ENCODE data around the gene CDH5.

Gene CDH5

DNA sequence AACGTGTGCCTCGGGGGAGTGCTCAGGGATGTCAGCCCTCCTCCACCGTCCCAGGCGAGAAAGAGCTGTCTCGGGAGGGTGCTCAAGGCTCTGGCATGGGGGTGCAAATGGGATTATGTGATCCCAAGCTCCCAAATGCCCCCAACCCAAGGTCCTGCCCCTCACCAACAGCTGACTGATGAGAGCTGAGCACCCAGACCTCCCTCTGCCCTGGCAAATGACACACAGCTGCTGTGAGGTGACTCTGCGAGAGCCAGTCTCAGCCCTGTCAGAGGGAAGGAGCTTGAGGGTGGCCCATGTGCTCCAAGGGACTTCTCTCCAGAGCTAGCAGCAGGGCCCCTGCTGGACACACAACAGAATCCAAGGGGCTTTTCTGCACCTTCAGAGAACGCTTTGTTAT lies 7.7 kb downstream of the CDH5 start:
- DNase-seq (ENCODE audit: low read depth, low spot score): no peak

DNA sequence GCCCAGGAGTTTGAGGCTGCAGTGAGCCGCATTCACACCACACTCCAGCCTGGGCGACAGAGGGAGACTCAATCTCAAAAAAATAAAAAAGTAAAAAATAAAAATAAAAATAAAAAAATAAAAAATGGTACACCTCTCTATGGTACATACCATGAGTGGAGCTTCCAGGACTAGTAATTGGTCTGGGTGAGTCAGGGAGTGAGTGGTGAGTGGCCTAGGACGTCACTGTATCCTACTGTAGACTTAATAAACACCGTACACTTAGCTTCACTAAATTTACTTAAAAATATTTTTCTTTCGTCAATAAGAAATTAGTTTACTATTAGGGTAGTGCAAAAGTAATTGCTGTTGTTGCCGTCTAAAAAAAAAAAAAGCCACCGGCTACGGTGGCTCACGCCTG lies 9.0 kb downstream of the CDH5 start:
- DNase-seq (ENCODE audit: low read depth, low spot score): no peak

DNA sequence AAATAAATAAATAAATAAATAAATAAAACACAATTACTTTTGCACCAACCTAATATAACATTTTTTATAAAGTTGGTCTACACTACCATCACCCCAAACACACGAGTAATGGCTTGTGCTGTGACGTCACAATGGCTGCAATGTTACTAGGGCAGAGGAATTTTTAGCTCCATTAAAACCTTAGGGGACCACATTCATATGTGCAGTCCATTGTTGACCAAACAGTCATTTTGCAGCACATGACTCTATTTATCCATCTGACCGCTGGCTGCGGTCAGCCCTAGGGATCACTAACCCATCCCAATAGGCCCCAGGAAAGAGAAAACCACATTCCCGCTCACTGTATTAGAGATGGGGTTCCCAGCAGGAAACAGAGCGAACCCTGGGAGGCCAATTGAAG lies 9.6 kb downstream of the CDH5 start:
- no peak for DNase-seq (ENCODE audit: low read depth, low spot score)

DNA sequence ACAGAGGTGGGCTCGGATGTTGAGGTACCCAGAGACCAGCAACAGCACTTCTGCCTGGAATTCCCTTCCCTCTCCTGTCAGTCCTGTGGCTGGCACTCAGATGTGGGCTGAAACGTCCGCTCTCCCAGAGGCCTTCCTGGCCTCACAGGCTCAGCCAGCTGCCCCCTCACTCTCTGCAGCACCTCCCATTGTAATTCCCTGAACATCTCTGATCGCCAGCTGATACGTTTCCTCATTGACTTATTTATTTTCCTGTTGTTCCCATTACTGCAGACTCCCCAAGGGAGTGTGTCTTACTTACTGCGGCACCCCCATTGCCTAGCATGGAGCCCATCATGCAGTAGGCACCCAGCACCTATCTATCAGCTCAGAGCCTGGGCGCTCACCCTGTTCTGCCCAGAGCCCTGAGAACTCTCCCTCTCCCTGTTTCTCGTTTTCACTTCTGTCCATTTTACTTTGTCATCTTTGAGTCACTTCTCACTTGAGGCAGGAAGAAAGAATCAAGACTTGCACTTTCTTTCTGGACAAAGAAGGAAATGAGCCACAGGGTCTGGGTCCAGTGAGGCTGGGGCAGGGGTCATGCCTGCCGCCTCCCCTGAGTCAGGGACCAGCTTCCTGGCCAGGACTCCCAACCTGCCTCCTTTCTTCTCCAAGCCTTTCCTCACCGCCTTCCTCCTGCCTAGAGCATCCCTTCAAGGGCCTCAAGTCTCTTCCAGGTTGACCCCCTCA lies 10.2 kb downstream of the CDH5 start:
- no peak for DNase-seq (ENCODE audit: low read depth, low spot score)

DNA sequence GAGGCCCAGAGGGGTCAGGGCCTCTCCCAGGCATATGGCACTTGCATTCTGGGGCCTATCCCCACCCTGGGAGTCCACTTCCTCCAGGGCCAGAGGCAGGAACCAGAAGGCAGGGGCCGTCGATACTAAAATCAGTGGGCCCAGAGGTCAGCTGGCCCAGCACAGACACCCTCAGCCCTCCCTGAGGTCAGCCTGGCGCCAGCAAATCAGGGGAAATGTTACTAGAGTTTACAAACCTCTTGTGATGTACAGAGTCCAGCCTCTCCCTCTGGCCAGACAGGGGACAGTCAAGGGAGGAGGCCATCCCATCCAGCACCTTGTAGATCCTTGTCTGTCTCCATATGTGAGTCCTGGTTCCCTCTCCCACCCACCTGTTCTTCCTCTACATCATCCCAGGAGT lies 10.8 kb downstream of the CDH5 start:
- no peak for DNase-seq (ENCODE audit: low read depth, low spot score)

DNA sequence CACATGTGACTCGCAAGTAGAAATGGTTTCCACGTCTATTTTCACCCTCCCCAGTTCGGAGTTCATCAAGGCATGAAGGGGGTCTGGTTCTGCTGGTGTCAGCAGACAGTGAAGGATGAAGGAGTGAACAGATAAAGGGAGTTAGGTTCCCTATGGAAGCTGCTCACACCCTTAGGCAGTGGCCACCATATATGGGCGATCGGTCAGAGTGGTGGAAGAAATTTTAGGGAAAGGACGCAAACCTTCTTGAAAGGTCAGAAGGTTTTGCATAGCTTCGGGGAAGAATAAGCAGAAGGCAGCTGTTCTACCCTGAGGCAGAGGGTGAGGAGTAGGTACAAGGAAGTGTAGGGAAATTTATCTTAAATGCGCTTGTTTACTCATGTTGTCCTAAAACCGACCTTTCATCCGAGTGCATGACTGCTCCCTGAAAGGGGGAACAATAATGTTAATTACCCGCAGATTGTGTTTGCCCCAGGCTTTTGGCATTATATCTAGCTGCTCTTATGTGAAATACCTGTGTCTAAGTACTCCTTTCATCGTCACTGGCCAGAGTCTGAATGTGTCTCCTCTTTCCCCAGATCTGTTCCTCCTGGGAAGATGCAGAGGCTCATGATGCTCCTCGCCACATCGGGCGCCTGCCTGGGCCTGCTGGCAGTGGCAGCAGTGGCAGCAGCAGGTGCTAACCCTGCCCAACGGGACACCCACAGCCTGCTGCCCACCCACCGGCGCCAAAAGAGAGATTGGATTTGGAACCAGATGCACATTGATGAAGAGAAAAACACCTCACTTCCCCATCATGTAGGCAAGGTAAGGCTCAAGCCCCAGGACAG lies 12.5 kb downstream of the CDH5 start:
- DNase-seq (ENCODE audit: low read depth, low spot score): no peak

DNA sequence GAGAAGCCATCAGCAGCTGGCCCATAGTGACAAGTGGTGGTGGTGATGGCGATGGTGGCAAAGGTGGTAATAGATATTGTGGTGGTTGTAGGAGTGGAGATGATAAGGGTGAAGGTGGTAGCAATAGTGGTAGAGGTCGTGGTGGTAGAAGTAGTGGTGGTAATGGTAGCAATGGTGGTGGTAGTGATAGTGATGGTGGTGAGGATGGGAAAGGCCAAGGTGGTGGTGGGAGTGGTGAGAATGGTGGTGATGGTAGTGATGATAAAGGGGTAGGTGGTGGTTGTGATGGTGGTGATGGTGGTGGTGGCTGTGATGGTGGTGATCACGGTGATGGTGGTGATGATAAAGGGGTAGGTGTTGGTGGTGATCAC lies 13.1 kb downstream of the CDH5 start:
- DNase-seq (ENCODE audit: low read depth, low spot score): no peak

DNA sequence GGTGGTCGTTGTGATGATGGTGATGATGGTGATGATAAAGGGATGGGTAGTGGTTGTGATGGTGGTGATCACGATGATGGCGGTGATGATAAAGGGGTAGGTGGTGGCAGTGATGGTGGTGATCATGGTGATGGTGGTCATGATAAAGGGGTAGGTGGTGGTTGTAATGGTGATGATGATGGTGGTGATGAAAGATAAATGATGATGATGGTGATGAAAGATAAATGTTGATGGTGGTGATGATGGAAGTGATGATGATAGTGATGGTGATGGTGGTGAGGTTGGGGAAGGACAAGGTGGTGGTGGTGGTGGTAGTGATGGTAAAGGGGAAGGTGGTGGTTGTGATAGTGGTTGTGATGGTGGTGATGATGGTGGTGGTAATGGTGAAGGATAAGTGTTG lies 13.9 kb downstream of the CDH5 start:
- no peak for DNase-seq (ENCODE audit: low read depth, low spot score)

DNA sequence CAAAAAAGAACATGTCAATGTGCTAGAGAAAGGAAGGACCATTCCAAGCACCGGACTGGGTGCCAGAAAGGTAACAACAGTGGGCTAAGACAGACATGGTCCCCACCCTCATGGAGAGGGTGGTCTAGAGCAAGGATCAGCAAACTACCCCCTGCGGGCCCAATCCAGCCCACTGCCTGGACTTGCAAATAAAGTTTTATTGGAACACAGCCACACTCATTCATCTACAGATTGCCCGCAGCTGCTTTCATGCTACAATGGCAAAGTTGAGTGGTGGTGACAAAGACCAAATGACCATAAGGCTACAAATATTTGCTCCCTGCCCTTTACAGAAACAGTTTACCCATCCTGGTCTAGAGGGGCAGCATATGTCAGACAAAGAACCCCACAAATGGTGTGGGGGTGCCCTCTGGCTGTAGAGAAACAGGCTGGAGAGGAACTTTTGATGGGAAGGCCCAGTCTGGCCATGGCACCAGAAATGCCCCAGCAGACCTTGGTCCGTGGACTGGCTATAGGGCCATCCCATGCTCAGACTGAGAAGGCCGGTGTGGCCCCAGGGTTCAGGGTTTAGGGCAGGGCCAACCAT lies 15.2 kb downstream of the CDH5 start:
- no peak for DNase-seq (ENCODE audit: low read depth, low spot score)

DNA sequence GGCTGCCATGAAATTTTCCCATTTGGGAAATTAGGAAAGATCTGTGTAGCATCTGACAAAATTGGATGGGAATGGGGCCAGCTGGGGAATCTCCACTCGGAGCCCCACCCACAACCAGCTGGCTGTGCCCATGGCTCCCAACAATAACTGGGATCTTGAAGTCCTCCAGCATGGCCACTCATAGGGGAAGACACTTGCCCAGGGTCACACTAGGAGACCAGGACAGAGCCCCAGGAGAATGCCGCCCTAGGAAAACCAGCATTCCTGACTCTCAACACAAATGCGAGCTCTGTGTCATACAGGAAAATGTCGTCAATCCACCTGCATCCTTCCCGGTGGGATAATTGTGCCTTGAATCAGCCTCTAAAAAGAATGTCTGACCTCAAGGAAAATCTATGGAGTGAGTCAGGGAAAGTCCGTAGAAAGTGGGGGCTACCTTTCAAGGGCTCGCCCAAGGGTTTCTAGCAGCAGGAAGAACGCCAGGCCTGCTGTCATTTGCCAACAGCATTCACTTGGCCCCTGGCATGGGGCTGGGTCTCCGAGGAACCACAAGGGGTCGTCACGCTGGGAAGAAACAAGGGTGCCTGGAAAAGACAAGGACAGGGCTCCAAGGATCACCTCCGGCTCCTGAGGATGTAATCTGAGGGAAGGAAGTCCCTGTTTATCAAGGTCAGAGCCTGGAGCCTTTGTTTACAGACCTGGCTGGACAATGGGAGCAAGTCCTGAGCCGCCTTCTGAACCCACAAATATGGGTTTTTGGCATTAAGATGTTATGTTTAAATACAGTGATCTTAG lies 15.9 kb downstream of the CDH5 start:
- DNase-seq (ENCODE audit: low read depth, low spot score): peak; percentile 94

DNA sequence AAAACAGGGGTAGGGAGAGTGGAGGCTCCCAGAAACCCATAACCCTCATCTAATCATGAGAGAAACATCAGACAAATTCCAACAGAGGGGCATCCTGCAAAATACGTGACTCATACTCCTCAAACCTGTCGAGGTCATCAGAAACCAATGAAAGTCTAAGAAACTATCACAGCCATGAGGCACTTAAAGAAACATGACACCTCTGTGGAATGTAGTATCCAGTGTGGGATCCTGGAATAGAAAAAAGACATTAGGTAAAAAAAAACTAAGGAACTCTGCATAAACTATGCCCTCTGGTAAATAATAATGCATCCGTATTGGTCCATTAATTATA lies 16.4 kb downstream of the CDH5 start:
- peak; percentile 87 for DNase-seq (ENCODE audit: low read depth, low spot score)

DNA sequence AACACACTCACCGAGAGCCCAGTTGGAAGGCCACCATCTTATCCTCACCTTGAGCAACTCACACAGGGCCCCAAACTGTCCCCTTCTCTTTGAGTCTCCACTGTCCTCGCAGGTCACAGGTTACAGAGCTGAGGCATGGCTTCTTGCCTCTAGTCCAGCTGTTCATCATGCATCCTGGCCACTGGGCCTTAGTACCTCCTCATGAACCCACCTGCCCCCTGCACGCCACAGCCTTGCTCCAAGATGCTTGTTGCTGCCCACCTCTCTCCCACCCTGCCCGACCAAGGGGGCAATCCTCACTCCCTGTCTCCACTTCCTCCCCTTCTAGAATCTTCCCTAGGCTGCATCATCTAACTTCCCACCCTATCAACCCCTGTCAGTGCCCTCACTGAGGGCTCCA lies 17.1 kb downstream of the CDH5 start:
- no peak for DNase-seq (ENCODE audit: low read depth, low spot score)

DNA sequence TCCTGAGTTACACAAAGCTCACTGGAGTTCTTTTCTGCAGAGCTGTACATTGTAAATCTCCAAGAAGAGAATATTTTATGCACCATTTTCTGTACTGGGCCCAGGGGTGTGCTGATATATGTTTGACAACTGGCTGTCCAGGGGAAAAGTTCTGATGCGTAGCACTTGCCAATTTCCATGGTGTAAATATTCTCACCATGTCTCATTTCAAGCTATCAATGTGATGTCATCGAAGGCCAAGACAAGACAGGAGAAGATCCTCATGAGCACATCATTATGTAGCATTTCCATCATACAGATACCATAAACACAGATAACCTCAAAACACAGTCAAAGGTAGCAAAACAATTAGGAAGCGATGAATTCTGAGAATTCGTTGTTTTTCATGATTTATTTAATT lies 18.9 kb downstream of the CDH5 start:
- DNase-seq (ENCODE audit: low read depth, low spot score): no peak

DNA sequence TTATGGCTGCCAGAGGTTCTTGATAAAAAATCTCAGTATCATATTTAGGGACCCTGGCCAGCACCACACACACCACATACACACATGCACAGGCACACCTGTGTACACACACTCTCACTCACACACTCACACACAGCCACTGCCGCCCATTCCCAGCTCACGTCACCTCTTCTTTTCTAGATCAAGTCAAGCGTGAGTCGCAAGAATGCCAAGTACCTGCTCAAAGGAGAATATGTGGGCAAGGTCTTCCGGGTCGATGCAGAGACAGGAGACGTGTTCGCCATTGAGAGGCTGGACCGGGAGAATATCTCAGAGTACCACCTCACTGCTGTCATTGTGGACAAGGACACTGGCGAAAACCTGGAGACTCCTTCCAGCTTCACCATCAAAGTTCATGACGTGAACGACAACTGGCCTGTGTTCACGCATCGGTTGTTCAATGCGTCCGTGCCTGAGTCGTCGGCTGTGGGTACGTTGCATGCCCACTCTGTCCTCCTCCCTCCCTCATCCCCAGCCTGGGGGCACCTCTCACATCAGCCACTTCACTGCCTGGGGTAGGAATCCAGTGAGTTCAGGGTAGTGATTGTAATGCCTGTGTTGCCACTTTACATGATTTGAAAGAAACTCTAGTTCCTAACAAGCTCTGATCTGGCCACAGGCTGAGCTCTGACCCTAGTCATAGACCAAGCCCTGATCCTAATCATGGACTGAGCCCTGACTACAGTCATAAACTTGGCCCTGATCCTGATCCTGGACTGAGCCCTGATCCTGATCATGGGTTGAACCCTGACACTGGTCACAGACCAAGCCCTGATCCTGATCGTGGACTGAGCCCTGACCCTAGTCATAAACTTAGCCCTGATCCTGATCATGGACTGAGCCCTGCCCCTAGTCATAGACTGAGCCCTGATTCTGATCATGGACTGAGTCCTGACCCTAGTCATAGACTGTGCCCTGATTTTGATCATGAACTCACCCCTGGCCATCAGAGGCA lies 20.4 kb downstream of the CDH5 start:
- DNase-seq (ENCODE audit: low read depth, low spot score): no peak

DNA sequence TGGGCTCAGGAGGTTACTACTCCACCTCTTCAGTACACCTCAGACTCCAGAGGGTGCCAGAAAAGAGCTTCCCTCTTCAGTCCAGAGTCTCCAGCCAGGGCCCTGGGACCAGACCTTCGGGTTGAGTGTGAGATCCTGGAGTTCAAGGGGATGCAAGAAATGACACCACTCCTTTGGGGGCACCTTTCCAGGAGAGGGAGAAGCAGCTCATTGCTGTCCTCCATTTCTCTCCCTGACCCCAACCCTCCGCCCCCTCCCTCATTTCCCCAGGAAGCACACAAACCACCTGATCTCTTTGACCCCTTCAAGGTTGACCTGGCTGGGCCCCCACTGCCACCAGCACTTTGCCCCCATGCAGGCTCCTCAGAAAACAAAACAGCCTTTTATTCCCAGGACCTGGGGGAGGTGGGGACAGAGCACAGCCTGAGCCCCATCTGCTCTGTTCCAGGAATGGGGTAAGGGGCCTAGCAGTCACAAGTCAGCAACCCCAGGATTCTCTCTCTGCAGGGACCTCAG lies 21.4 kb downstream of the CDH5 start:
- no peak for DNase-seq (ENCODE audit: low read depth, low spot score)

DNA sequence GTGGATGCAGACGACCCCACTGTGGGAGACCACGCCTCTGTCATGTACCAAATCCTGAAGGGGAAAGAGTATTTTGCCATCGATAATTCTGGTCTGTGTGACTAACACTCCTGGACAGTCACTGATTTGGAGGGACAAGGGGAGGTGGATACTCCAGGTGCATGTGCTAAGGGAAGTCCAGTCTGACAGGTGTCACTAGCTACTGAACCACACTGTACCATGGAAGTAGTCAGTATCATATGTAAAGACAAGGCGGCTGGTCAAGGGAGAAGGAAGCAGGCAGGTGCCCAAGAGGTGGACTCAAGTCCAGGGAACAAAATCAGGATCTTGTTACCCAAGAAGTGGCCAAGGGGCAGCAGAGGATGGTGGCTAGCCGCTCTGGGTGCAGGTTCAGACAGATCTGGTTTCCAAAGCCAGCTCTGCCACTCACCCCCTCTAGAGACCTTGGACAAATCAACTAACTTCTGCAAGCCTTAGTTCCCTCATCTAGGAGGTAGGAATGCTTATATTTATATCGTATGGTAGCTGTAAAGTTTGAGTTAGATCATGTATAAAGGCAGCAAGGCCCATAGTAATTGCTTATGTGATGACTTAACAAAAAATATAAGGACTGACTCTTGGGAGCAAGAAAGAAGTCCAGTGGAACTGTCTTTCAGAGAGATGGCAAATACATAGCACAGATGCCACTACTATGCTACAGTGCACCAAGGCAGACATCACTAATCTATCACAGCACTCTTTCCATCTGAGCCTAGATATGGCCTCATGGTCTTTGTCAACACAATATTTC lies 22.1 kb downstream of the CDH5 start:
- DNase-seq (ENCODE audit: low read depth, low spot score): no peak

DNA sequence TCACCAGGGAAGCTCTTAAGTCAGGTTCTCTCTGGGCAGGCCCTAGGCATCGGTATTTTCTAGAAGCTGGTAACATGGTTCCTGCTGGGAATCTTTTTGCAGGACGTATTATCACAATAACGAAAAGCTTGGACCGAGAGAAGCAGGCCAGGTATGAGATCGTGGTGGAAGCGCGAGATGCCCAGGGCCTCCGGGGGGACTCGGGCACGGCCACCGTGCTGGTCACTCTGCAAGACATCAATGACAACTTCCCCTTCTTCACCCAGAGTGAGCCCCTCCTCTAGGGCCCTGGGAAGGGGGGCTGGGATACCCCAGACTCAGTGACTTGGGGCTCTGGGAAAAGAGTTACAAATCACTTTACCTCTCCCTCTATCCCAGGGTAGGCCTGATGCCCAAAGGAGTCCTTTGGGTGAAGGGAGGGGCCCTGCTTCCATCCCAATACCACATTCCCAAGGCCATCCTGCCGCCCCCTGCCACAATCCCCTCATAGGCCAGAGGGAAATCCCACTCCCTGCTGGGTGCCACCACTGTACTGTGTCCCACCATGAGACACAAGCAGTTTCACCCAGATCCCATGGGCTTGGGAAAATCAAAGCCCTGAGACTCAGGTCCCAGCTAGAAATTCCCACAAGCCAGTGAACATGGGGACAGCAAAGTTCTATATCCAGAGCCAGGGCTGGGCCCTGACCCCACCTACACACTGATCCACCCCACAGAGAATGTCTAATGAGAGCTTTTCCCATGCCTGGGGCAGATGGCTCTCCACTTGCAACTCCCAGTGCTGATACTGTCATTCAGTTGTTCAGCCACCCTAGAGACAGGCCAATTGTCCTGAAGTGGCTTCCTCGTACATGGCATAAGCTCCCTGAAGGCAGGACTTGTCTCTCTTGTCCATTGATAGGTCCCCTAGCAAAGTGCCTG lies 23.0 kb downstream of the CDH5 start:
- no peak for DNase-seq (ENCODE audit: low read depth, low spot score)

DNA sequence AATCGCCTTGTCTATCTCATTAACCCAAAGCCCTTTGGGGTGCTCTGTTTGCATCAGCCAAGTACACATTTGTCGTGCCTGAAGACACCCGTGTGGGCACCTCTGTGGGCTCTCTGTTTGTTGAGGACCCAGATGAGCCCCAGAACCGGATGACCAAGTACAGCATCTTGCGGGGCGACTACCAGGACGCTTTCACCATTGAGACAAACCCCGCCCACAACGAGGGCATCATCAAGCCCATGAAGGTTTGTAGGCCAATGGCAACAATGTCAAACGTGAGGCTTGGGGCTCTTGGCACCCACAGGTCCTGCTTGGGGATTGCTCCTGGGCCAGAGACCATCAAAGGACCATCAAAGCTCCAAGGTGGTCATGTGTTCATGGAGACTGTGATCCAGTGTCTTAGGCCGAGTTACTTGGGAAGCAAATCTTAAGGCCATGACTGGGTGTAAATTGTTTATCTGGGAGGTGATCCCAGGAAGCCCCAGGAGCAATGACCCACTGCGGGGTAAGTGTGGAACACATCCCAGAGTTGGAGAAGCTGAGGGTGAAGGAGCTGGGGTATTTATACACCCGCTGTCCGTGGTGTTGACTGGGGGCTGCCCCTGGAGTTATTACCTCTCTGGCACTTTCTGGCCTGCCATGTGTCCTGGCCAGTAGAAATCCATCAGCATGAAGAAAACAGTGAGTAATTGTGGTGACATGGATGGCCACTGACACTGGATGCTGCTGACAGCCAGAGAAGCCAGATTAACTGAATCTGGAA lies 24.0 kb downstream of the CDH5 start:
- DNase-seq (ENCODE audit: low read depth, low spot score): no peak

All from astrocyte of the hippocampus (primary cell).